ENCODE measurements around the gene DENND4B.

DNA sequence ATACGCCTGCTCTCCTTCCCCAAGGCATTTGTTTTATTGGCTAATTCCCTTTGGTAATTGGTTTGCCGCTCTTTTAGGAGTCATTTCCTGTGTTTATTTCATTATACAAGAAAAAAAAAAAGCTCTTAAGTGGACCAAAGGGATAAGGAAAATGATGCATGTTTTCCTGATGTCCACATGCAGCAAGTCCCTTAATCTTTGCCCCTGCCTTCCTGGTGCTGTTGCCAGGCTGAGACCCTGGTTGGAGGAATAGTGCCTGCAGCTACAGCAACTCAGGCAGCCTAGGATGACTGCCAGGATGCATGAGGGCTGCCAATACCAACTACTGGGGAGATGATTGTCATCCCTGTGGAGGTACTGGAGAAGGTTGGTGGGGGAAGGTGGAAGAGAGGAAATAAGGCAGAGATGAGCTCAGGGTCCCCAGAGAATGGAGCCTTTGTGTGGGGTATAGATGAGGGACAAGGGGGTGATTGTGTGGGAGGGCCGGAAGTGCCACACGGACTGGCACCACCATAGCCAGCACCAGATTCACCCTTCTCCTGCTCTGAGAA, 17.7 kb downstream of the DENND4B start:
- TF ChIP-seq BHLHE40 (IDR thresholded peaks at IDR 0.05; ENCODE audit: borderline replicate concordance) (no peak), FOXM1 (IDR thresholded peaks at IDR 0.05; ENCODE audit: borderline replicate concordance) (no peak)
